HEK293 (cell line): Measurements from ENCODE around the gene FHAD1.

Experiments
- FEZF1 ChIP-seq: fragments of 450-650 bp; formaldehyde crosslinking; IDR thresholded peaks from 2 replicates; pipeline ENCODE4 v1.5.1; 2016; ENCODE audit warnings: missing biosample characterization, missing genetic modification characterization
- GLI4 ChIP-seq: fragments of 450-650 bp; formaldehyde crosslinking; IDR thresholded peaks from 2 replicates; pipeline ENCODE4 v1.5.1; 2016; ENCODE audit warnings: missing biosample characterization, missing genetic modification characterization
- RBAK ChIP-seq: fragments of 450-650 bp; formaldehyde crosslinking; IDR thresholded peaks from 2 replicates; pipeline ENCODE4 v1.5.1; 2016; ENCODE audit warnings: missing biosample characterization, missing genetic modification characterization
- YY1 ChIP-seq: fragments of 450-650 bp; formaldehyde crosslinking; IDR thresholded peaks from 2 replicates; pipeline ENCODE4 v1.5.1; 2018; ENCODE audit warnings: missing biosample characterization, missing genetic modification characterization
- ZFP41 ChIP-seq: fragments of 450-650 bp; formaldehyde crosslinking; IDR thresholded peaks from 2 replicates; pipeline ENCODE4 v1.5.1; 2016; ENCODE audit warnings: missing biosample characterization, missing genetic modification characterization, borderline replicate concordance
- ZNF175 ChIP-seq: fragments of 450-650 bp; formaldehyde crosslinking; IDR thresholded peaks from 2 replicates; pipeline ENCODE4 v1.5.1; 2016; ENCODE audit warnings: missing biosample characterization, missing genetic modification characterization
- ZNF791 ChIP-seq: fragments of 450-650 bp; formaldehyde crosslinking; IDR thresholded peaks from 2 replicates; pipeline ENCODE4 v1.5.1; 2016; ENCODE audit warnings: missing biosample characterization, missing genetic modification characterization
- TF ChIP-seq, protein P1 (sequence below): fragments of 450-650 bp; formaldehyde crosslinking; IDR thresholded peaks from 2 replicates; pipeline ENCODE4 v1.5.1; 2016; ENCODE audit warnings: missing biosample characterization, missing genetic modification characterization

DNA sequence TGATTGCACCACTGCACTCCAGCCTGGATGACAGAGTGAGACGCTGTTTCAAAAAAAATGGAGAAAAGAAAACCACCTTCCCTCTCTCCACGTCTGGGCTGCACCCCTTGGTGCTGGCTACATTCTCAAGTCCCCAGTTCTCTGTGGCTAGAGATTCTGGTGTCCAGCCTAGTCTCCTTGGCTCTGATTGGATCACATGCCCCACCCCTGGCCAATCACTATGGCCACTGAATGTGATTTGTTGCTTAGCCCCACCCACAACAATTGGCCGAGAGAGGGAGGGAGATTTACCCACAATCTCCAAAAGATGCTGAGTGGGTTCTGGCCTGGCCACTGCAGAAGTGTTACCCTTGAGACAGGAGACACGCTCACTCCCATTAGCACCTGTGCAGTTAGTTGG lies 39.4 kb downstream of the FHAD1 start:
- TF ChIP-seq ZFP41 = no peak
- no peak for TF ChIP-seq YY1
- TF ChIP-seq, protein P1, sequence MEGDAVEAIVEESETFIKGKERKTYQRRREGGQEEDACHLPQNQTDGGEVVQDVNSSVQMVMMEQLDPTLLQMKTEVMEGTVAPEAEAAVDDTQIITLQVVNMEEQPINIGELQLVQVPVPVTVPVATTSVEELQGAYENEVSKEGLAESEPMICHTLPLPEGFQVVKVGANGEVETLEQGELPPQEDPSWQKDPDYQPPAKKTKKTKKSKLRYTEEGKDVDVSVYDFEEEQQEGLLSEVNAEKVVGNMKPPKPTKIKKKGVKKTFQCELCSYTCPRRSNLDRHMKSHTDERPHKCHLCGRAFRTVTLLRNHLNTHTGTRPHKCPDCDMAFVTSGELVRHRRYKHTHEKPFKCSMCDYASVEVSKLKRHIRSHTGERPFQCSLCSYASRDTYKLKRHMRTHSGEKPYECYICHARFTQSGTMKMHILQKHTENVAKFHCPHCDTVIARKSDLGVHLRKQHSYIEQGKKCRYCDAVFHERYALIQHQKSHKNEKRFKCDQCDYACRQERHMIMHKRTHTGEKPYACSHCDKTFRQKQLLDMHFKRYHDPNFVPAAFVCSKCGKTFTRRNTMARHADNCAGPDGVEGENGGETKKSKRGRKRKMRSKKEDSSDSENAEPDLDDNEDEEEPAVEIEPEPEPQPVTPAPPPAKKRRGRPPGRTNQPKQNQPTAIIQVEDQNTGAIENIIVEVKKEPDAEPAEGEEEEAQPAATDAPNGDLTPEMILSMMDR (tag by site-specific recombination) = no peak
- TF ChIP-seq ZNF175 (tag by site-specific recombination) = no peak
- no peak for TF ChIP-seq RBAK
- TF ChIP-seq GLI4 (tag by site-specific recombination) = no peak
- no peak for TF ChIP-seq FEZF1 (tag by site-specific recombination)
- no peak for TF ChIP-seq ZNF791 (tag by site-specific recombination)
